ENCODE results near the gene ANGPT4. TPM values are rescaled to one million over a fixed set of nuclear protein-coding genes. Genes with fewer than 3 reads are reported as not detected.
"Not testable (repeated sequence)": the region's sequence is repeated elsewhere in the genome, so short reads cannot be mapped to it uniquely, and the experiment has no call there.

Gene ANGPT4
- total RNA-seq, 1 experiment from 2014 or later = not detected

GRCh38 chr20:828987-829386, 87.1 kb downstream of the ANGPT4 start:
- H3K9me3 ChIP-seq (ENCODE audit: control insufficient read depth, insufficient read depth, low read depth, low read length) = no peaks in the 10 kb centered on the region
- DNase-seq (ENCODE audit: low read depth, low spot score) (no peak), ATAC-seq (no peak)
- no peaks in the 10 kb centered on the region for H3K27me3 ChIP-seq (ENCODE audit: control insufficient read depth, insufficient read depth, low read length)
- no peaks in the 10 kb centered on the region; the same call in 1 of the 2 replicates for H3K36me3 ChIP-seq (ENCODE audit: control insufficient read depth, insufficient read depth, low read length)
- H3K4me1 ChIP-seq (ENCODE audit: control insufficient read depth, insufficient read depth, low read length) = no peaks in the 10 kb centered on the region
- BruUV-seq (replicated peaks) = no TSS peak
- CTCF ChIA-PET = no interaction called here
- intact Hi-C loops (cut with micrococcal nuclease; ENCODE audit: unreplicated experiment) (no loop called here), in situ Hi-C loops (cut with HindIII; ENCODE audit: low pct_unique_long_range_greater_than_20kb, low sequenced_read_pairs) (no loop called here)
- no peak overlapping the region for H3K4me3 ChIP-seq (ENCODE audit: low read depth in 2 of 2, low read length in 2 of 2)
- H3K27ac ChIP-seq (ENCODE audit: low read length) = no peak overlapping the region
- TF ChIP-seq CTCF (IDR thresholded peaks at IDR 0.05) (no peak), REST (IDR thresholded peaks at IDR 0.05; ENCODE audit: insufficient read depth in 1 of 2, low read depth in 2 of 2, low read length in 1 of 2) (no peak), SIN3A (IDR thresholded peaks at IDR 0.05; ENCODE audit: borderline replicate concordance, insufficient read depth, low read depth, low read length) (no peak), POLR2AphosphoS5 (IDR thresholded peaks at IDR 0.05; ENCODE audit: low read depth, low read length) (no peak), TCF7L2 (IDR thresholded peaks at IDR 0.05; ENCODE audit: low read depth, low read length) (no peak)
- POLR2A ChIA-PET = no interaction called here

GRCh38 chr20:827981-828380, 88.2 kb downstream of the ANGPT4 start:
- intact Hi-C loops (cut with micrococcal nuclease; ENCODE audit: unreplicated experiment); POLR2A ChIA-PET; H3K27me3 ChIP-seq (ENCODE audit: control insufficient read depth, insufficient read depth, low read length); H3K27ac ChIP-seq (ENCODE audit: low read length); H3K4me1 ChIP-seq (ENCODE audit: control insufficient read depth, insufficient read depth, low read length); DNase-seq (ENCODE audit: low read depth, low spot score); in situ Hi-C loops (cut with HindIII; ENCODE audit: low pct_unique_long_range_greater_than_20kb, low sequenced_read_pairs); H3K36me3 ChIP-seq (ENCODE audit: control insufficient read depth, insufficient read depth, low read length); H3K9me3 ChIP-seq (ENCODE audit: control insufficient read depth, insufficient read depth, low read depth, low read length); ATAC-seq; BruUV-seq (replicated peaks); H3K4me3 ChIP-seq (ENCODE audit: low read depth in 2 of 2, low read length in 2 of 2): not testable (repeated sequence)
- CTCF ChIA-PET = interaction anchor here (0.7 kb wide), 1 partner anchor 8 kb away, joined by 5 read pairs; no protein-coding TSS in a partner anchor

- no peaks in the 10 kb centered on the region for H3K9me3 ChIP-seq (ENCODE audit: control insufficient read depth, insufficient read depth, low read depth, low read length)
These were observed 89.3 kb downstream of the ANGPT4 start for GRCh38 chr20:826695-827323.

More at GRCh38 chr20:826695-827323, 89.3 kb downstream of the ANGPT4 start:
- ATAC-seq (no peak), DNase-seq (ENCODE audit: low read depth, low spot score) (no peak)
- CTCF ChIA-PET = no interaction called here
- in situ Hi-C loops (cut with HindIII; ENCODE audit: low pct_unique_long_range_greater_than_20kb, low sequenced_read_pairs) (no loop called here), intact Hi-C loops (cut with micrococcal nuclease; ENCODE audit: unreplicated experiment) (no loop called here)
- TF ChIP-seq SIN3A (IDR thresholded peaks at IDR 0.05; ENCODE audit: borderline replicate concordance, insufficient read depth, low read depth, low read length) (no peak), CTCF (IDR thresholded peaks at IDR 0.05) (no peak), TCF7L2 (IDR thresholded peaks at IDR 0.05; ENCODE audit: low read depth, low read length) (no peak), POLR2AphosphoS5 (IDR thresholded peaks at IDR 0.05; ENCODE audit: low read depth, low read length) (no peak), REST (IDR thresholded peaks at IDR 0.05; ENCODE audit: insufficient read depth in 1 of 2, low read depth in 2 of 2, low read length in 1 of 2) (no peak)
- H3K36me3 ChIP-seq (ENCODE audit: control insufficient read depth, insufficient read depth, low read length) = no peaks in the 10 kb centered on the region
- POLR2A ChIA-PET = no interaction called here
- H3K27me3 ChIP-seq (ENCODE audit: control insufficient read depth, insufficient read depth, low read length) = no peaks in the 10 kb centered on the region
- no TSS peak for BruUV-seq (replicated peaks)
- no peak overlapping the region for H3K27ac ChIP-seq (ENCODE audit: low read length)
- no peaks in the 10 kb centered on the region for H3K4me1 ChIP-seq (ENCODE audit: control insufficient read depth, insufficient read depth, low read length)
- H3K4me3 ChIP-seq (ENCODE audit: low read depth in 2 of 2, low read length in 2 of 2) = no peak overlapping the region
